GM18873 (cell line): ENCODE measurements around the gene FAM118B.
A peak's percentile ranks its signal among the peaks of the same experiment; 100 is the strongest.

ENCODE experiments used
- ATAC-seq: cut with Tn5 transposase; IDR thresholded peaks from one replicate; pipeline ENCODE4 v1.9.1; 2021; ENCODE audit warnings: mild to moderate bottlenecking, moderate library complexity, moderate number of reproducible peaks; ENCODE audit not compliant: unreplicated experiment, low FRiP score

The FAM118B gene

DNA sequence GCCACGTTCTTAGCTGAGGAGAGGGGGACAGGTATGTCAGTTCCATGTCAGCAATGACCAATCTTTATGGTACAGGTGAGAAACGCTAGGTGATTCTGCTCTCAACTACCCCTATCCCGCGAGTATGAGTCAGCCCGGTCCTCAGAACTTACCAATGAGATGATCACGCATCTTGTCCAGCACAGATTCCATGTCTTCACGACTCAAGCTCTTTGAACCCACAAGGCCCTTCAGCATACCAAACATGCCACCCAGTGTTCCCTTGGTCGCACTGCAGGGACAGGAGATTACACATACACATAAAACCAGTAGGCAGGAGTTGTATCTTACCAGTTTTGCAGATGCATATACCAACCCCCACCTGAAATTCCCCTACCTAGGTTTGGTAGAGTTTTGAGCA lies 54.2 kb downstream of the FAM118B start:
- ATAC-seq: no peak

GRCh38 chr11:126267650-126268049 lies 56.1 kb downstream of the FAM118B start:
- ATAC-seq: no peak

GRCh38 chr11:126268361-126268707 lies 56.8 kb downstream of the FAM118B start:
- no peak for ATAC-seq

DNA sequence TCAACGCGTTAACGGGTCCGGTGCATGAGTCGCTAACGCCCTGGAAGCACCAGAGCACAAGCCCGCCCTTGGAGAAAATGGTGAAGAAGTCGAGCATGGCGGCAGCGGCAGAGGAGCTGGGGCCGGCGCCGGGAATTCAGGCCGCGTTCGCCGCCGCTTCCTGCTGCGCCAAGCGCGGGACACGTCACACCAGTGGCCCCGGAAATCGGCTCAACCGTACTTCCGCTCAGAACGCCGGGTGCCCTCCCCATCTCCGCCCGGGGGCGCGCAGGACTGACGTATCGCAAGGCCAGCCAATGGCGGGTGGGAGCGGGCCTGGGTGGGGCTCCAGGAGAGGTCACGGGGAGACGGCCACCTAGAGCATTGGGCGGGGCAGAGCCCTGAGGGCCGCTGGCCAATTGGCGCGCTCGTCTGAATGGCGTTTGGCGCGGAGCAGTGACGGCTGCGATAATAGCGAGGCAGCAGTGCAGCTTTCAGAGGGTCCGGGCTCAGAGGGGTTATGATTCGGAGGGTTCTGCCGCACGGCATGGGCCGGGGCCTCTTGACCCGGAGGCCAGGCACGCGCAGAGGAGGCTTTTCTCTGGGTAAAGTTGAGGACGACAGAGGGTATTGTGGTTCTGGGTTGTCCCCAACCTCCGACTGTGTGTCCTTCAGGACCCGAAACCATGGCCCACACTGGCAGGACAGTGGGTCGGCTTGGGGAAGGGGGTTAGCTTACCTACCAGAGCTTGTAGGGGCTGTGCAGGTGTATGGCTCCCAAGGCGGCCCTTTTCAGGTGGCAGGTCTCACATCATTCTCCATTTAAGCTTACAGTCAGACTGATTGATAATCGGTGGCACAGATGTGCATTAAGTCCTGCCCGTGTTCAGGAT lies 57.4 kb downstream of the FAM118B start, which contains the start of the genes FOXRED1 and SRPRA:
Gene FOXRED1, plus strand, starts transcription at position 447 of the 872 bp plus-strand sequence. Its CDS starts 53 bp downstream, at position 500.
Gene SRPRA, minus strand, starts transcription at position 188 of the 872 bp plus-strand sequence. Its CDS starts 91 bp downstream, at position 97.
- ATAC-seq: peak; percentile 97

DNA sequence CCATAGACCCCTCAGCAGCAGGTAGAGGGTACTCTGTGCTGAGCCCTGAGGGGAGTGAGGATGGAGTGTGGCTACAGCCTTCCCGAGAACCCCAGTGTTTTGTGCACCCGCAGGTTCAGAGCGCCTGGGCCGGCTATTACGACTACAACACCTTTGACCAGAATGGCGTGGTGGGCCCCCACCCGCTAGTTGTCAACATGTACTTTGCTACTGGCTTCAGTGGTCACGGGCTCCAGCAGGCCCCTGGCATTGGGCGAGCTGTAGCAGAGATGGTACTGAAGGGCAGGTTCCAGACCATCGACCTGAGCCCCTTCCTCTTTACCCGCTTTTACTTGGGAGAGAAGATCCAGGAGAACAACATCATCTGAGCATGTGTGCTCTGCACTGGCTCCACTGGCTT lies 65.7 kb downstream of the FAM118B start:
- no peak for ATAC-seq

DNA sequence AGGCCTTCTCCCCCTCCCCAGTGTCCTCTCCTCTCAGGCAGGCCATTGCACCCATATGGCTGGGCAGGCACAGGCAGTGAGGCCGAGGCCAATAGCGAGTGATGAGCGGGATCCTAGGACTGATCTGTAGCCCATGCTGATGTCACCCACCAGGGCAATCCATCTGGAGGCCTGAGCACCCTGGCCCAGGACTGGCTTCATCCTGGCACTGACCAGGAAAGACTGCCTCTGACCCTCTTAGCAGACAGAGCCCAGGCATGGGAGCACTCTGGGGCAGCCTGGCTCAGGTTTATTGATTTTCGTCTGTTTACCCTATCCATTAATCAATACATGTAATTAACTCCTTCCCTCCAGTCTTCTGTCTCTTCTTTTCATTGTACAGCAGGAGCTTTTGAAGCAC lies 66.2 kb downstream of the FAM118B start:
- no peak for ATAC-seq

GRCh38 chr11:126279191-126279590 lies 67.6 kb downstream of the FAM118B start:
- no peak for ATAC-seq

- no peak for ATAC-seq
Measured at GRCh38 chr11:126280595-126280994, 69.0 kb downstream of the FAM118B start.

GRCh38 chr11:126281245-126281644 lies 69.7 kb downstream of the FAM118B start:
- no peak for ATAC-seq

GRCh38 chr11:126281666-126282175 lies 70.1 kb downstream of the FAM118B start:
- no peak for ATAC-seq

DNA sequence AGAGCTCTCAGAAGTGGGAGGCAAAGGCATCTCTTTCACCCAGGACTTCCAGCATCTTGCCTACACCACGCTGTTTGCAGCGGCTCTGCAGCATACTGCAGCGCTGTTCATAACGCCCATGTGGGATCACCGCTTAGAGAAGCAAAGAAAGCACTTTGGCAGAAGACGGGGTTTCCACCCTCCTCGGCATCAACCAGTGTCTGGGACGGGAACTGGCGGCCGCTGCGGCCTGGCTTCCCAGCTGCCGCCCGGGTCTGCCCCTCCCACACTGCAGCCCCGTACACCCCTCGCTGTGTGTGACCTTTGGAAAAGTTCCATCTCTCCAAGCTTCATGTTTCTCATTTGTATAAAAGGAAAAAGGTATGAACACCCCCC lies 70.8 kb downstream of the FAM118B start:
- peak; percentile 3 for ATAC-seq

DNA sequence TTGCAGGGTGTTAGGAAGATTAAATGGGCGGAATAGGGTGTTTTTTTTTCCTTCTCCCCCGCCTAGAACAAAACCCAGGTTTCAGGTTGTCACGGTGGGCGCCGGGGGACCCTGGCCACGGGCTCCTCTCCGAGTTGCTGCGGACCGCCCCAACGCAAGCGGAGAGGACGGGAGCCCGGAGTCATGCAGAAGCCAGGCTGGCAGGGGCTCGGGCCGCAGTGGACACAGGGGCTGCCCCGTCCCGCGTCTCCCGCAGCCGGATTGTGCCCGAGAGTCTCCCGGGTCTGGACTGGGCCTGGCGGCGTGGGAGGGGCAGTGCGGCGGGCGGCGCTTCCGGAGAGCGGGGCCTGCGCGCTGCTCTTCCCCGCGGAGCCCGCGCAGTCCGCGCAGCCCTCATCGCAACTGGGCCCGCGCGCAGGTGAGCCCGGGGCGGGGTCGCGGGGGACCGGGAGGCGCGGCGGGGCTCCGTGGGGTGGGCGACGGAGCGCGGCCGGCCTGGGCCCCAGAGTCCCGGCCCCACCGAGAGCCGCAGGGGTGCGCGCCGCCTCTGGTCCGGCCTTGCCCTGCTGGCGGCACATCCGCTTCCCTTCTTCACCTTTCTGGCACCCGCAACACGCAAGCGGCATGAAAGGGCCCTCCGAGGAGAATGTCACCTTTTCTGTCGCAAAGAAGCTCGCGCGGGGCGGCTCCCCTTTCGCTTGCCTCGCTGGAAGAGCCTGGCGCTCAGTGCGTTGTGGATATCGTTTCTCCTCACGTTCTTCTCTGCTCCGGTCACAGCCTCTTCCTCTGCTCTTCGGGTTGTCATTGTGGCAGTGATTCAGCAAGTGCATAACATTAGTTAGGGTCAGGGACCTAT lies 71.4 kb downstream of the FAM118B start, which contains the start of gene TIRAP:
Gene TIRAP, plus strand, starts transcription at position 358 of the 856 bp plus-strand sequence. CDS start 7,802 bp downstream, outside the sequence.
- peak; percentile 46 for ATAC-seq

GRCh38 chr11:126284829-126285228 lies 73.2 kb downstream of the FAM118B start:
- ATAC-seq: no peak

- ATAC-seq: no peak
Measured at GRCh38 chr11:126288237-126288636, 76.7 kb downstream of the FAM118B start.

- ATAC-seq: no peak
Measured at GRCh38 chr11:126290887-126291286, 79.3 kb downstream of the FAM118B start.

DNA sequence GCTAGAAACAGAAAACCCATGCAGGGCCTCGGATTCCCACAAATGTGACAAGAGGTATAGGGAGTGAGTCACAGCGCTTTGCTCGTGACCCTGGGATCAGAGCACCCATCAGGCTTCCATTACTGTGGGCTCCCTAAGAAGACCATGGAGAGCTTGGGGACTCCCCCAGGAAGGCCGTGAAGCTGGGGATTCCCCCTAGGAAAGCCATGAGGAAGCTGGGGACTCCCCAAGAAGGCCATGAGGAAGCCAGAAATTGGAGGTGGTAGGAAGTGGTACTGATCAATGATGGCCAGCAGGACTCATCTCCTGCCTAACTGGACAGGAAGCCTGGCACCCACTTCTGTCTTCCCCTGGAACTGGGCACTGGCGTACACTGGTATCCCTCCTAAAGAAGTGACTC lies 82.1 kb downstream of the FAM118B start:
- ATAC-seq: no peak

GRCh38 chr11:126297004-126297403 lies 85.4 kb downstream of the FAM118B start:
- no peak for ATAC-seq

GRCh38 chr11:126303623-126304456 lies 92.3 kb downstream of the FAM118B start, which contains the start of gene DCPS:
Gene DCPS (plus strand): TSS chr11:126304060. CDS start chr11:126304081, 21 bp downstream.
- ATAC-seq: peak; percentile 80

DNA sequence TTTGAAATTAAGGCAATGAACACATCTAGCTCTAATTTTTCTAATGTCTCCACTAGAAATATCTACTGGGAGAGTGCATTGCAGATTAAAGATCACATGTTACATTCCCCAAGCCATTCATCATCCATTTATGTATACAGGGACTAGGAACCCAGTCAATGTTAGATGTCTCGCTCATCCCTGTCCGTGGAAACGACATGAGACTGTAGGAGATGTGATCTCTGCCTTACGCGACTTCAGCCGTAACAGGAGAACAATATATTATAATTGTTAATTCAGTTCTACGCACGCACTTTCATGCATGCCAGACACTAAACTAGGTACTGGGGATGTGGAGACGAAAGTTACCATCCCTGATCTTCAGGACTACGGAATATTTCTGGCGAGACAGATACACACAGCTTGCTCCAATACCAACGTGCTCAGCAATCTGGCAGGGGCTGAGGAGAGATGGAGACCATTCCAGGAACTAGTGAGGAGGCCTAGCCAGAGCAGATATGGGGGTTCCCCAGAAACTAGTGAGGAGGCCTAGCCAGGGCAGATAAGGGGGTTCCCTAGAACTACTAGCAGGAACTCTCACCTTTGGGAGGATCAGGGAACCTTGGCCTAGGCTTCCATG lies 93.0 kb downstream of the FAM118B start:
- no peak for ATAC-seq
